ENCODE measurements around the gene ALG3. TPM values are rescaled to one million over a fixed set of nuclear protein-coding genes. Genes with fewer than 3 reads are reported as not detected.

ALG3 gene
- total and polyA plus RNA-seq, 8 donors = 24.7 to 57.2 (median 30.8) TPM

GRCh38 chr3:184255291-184256039, 6.7 kb upstream of the ALG3 start:
- Histone ChIP-seq H3K36me3 (peaks cover 0 to 15% of the 10 kb centered on the region in 2 donors), H3K27ac (no peak overlapping the region), H3K4me3 (no peak overlapping the region), H3K4me1 (peaks cover 4 to 14% of the 10 kb centered on the region in 2 donors), H3K9me3 (no peaks in the 10 kb centered on the region), H3K27me3 (peaks cover 5 to 24% of the 10 kb centered on the region in 2 donors)
- ATAC-seq (no peak), DNase-seq (no peak)
- TF ChIP-seq, protein P1, sequence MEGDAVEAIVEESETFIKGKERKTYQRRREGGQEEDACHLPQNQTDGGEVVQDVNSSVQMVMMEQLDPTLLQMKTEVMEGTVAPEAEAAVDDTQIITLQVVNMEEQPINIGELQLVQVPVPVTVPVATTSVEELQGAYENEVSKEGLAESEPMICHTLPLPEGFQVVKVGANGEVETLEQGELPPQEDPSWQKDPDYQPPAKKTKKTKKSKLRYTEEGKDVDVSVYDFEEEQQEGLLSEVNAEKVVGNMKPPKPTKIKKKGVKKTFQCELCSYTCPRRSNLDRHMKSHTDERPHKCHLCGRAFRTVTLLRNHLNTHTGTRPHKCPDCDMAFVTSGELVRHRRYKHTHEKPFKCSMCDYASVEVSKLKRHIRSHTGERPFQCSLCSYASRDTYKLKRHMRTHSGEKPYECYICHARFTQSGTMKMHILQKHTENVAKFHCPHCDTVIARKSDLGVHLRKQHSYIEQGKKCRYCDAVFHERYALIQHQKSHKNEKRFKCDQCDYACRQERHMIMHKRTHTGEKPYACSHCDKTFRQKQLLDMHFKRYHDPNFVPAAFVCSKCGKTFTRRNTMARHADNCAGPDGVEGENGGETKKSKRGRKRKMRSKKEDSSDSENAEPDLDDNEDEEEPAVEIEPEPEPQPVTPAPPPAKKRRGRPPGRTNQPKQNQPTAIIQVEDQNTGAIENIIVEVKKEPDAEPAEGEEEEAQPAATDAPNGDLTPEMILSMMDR (IDR thresholded peaks at IDR 0.05) = no peak
- intact Hi-C loops (cut with DNase I) = no loop called here

DNA sequence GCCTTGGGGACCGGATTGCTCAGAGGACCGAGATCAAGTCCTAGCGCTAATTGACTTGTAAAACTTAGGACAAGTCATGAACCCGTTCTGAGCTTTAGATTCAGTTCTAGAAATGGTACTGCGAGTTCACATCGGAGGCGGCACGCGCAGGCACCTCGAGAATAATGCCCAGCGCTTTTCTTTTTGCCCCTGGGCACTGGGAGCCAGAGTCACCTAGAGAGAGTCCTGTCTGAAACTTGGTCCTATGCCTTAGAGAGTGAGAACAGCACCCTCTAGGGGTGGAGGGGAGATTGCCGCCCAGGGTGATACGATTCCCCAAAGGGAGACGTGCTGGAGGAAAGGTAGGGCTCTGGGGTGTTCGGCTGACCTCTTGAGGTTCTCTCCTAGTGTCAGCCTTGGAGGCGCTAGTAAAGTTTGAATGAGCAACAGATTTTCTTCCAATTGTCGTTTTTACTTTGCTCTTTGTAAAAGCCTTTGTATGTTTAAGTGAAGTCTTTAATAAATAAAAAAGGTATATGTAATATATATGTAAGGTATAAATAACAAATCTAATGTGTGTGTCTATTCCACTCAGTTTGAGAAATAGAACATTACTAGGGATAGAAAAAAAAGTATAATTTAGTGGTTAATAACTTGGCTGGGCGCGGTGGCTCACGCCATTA, 1.5 kb upstream of the ALG3 start:
- Histone ChIP-seq H3K27me3 (no peaks in the 10 kb centered on the region), H3K36me3 (peaks cover 0 to 5% of the 10 kb centered on the region in 2 donors), H3K9me3 (no peaks in the 10 kb centered on the region), H3K27ac (peak overlapping the region in 1 of 2 donors; percentile 91), H3K4me3 (peak overlapping the region; percentile 69 to 72), H3K4me1 (peaks cover 0 to 27% of the 10 kb centered on the region in 2 donors)
- intact Hi-C loops (cut with DNase I) = no loop called here
- DNase-seq (peak; percentile 68 to 87 (median 84)), ATAC-seq (peak; percentile 90)
- TF ChIP-seq, protein P1 (IDR thresholded peaks at IDR 0.05) = peak; percentile 82 to 95

- DNase-seq (peak; percentile 92 to 97 (median 96)), ATAC-seq (peak; percentile 98)
- TF ChIP-seq, protein P1 (IDR thresholded peaks at IDR 0.05) = peak in 1 of 2 donors; percentile 45
- peaks cover 0 to 27% of the 10 kb centered on the region in 2 donors for H3K4me1 ChIP-seq
- H3K27ac ChIP-seq = peak within 1 kb of the TSS; percentile 73 to 91
- intact Hi-C loops (cut with DNase I) = no loop called here
- H3K4me3 ChIP-seq = peak within 1 kb of the TSS; percentile 69 to 72
- H3K27me3 ChIP-seq = no peaks in the 10 kb centered on the region
- H3K36me3 ChIP-seq = peaks cover 0 to 12% of the 10 kb centered on the region in 2 donors
- H3K9me3 ChIP-seq = no peaks in the 10 kb centered on the region
Observed at GRCh38 chr3:184249412-184250166, 827 bp upstream of the ALG3 start, which contains the start of gene EEF1AKMT4. Gene EEF1AKMT4 (plus strand): TSS chr3:184249672. CDS start chr3:184249695, 23 bp downstream.

DNA sequence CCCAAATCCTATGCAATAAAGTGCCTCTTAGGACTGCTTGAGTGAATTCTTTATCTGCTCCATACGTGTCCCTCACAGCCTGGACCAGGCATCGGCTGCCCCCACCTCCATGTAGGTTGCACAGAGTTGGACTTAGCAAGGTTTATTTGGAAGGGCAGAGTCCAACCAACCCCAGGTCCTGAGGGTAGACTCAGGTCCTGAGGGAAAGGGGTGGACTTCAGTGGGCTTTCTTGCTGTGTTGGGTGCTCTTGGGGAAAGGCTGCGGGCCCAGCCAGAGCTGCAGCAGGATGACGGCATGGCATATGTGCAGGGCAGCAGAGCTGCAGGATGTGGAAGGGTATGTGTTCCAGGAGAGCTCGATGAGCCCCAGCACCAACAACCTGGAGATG, 6.5 kb downstream of the ALG3 start:
- intact Hi-C loops (cut with DNase I) = no loop called here
- DNase-seq = no peak
- no peak for ATAC-seq
- peaks cover 0 to 7% of the 10 kb centered on the region in 2 donors for H3K27me3 ChIP-seq
- H3K4me3 ChIP-seq = no peak overlapping the region
- peaks cover 0 to 41% of the 10 kb centered on the region in 2 donors for H3K36me3 ChIP-seq
- H3K9me3 ChIP-seq = no peaks in the 10 kb centered on the region
- no peak overlapping the region for H3K27ac ChIP-seq
- TF ChIP-seq, protein P1 (IDR thresholded peaks at IDR 0.05) = no peak
- H3K4me1 ChIP-seq = peaks cover 0 to 12% of the 10 kb centered on the region in 2 donors
